CD14-positive monocyte (primary cell): ENCODE data around the gene CCDC88C. TPM values are rescaled to one million over a fixed set of nuclear protein-coding genes. Genes with fewer than 3 reads are reported as not detected.
A peak's percentile ranks its signal among the peaks of the same experiment; 100 is the strongest.

Experiments used
- DNase-seq, 3 donors: peaks; one replicate each; pipeline ENCODE4 v3.0.0-alpha.2; 2011 to 2022
- H2AFZ ChIP-seq: 2 replicates; pipeline ENCODE4 v1.6.0; 2012; ENCODE audit warnings: mild to moderate bottlenecking, low read depth, low read length, inconsistent platforms; ENCODE audit not compliant: insufficient read depth, poor library complexity, severe bottlenecking
- H3K27ac ChIP-seq, 2 donors: 1 replicate in 1 of 2; 2 replicates in 1 of 2; pipeline ENCODE4 v1.5.1; 2012 to 2013; ENCODE audit warnings: low read length in 2 of 2, control low read depth in 1 of 2, inconsistent platforms in 1 of 2, low read depth in 1 of 2, mild to moderate bottlenecking in 1 of 2
- H3K27me3 ChIP-seq, 2 donors: one replicate each; pipeline versions ENCODE4 v1.6.0 to v1.6.1; 2011 to 2013; ENCODE audit warnings: low read length in 2 of 2; ENCODE audit not compliant: control insufficient read depth in 2 of 2, insufficient read depth in 2 of 2
- H3K36me3 ChIP-seq, 2 donors: replicated peaks in 1 of 2; 1 replicate in 1 of 2; 2 replicates in 1 of 2; pipeline versions ENCODE4 v1.5.1 to v1.6.1; 2012 to 2013; ENCODE audit warnings: low read length in 2 of 2, control low read depth in 1 of 2, inconsistent platforms in 1 of 2, mild to moderate bottlenecking in 1 of 2; ENCODE audit not compliant: insufficient read depth in 2 of 2, control insufficient read depth in 1 of 2
- H3K4me1 ChIP-seq, 2 donors: 1 replicate in 1 of 2; 2 replicates in 1 of 2; pipeline versions ENCODE4 v1.5.1 to v1.6.1; 2012 to 2013; ENCODE audit warnings: low read length in 2 of 2, control low read depth in 1 of 2, inconsistent platforms in 1 of 2, mild to moderate bottlenecking in 1 of 2, moderate library complexity in 1 of 2; ENCODE audit not compliant: insufficient read depth in 2 of 2, control insufficient read depth in 1 of 2
- H3K4me2 ChIP-seq: replicated peaks from 2 replicates; pipeline ENCODE3; 2012; ENCODE audit warnings: low read length, moderate library complexity, mild to moderate bottlenecking; ENCODE audit not compliant: poor library complexity, severe bottlenecking; ENCODE audit errors: extremely low read depth
- H3K4me3 ChIP-seq, 3 experiments: fragments of 200-600 bp in 1 of 3; sonication (generic) in 1 of 3; replicated peaks in 1 of 3; 1 replicate in 2 of 3; 2 replicates in 1 of 3; pipeline ENCODE4 v1.5.1; 2011 to 2013; ENCODE audit warnings: low read length in 3 of 3, mild to moderate bottlenecking in 3 of 3, control low read depth in 2 of 3, low read depth in 2 of 3, inconsistent platforms in 1 of 3, moderate library complexity in 1 of 3
- H3K79me2 ChIP-seq: 2 replicates; pipeline ENCODE4 v1.6.0; 2012; ENCODE audit warnings: mild to moderate bottlenecking, control low read depth, inconsistent platforms, low read length, moderate library complexity; ENCODE audit not compliant: insufficient read depth
- H3K9ac ChIP-seq: 2 replicates; pipeline ENCODE4 v1.6.0; 2017; ENCODE audit warnings: low read length, mild to moderate bottlenecking; ENCODE audit not compliant: insufficient read depth, poor library complexity, severe bottlenecking
- H3K9me3 ChIP-seq, 2 donors: replicated peaks in 1 of 2; 1 replicate in 1 of 2; 2 replicates in 1 of 2; pipeline versions ENCODE4 v1.5.1 to v1.6.1; 2012 to 2013; ENCODE audit warnings: low read length in 2 of 2, control low read depth in 1 of 2; ENCODE audit not compliant: control insufficient read depth in 1 of 2, insufficient read depth in 1 of 2
- H4K20me1 ChIP-seq: 2 replicates; pipeline ENCODE4 v1.6.0; 2012; ENCODE audit warnings: mild to moderate bottlenecking, low read length, control low read depth, moderate library complexity; ENCODE audit not compliant: insufficient read depth
- H3K27ac Mint-ChIP-seq, 7 donors: one replicate each; pipeline ENCODE4 v1.8.0; 2020; ENCODE audit warnings: mild to moderate bottlenecking in 7 of 7, mixed read lengths in 7 of 7, moderate library complexity in 6 of 7, inconsistent platforms in 2 of 7
- H3K27me3 Mint-ChIP-seq, 3 donors: one replicate each; pipeline ENCODE4 v1.8.0; 2021 to 2022; ENCODE audit warnings: low read depth in 3 of 3, mild to moderate bottlenecking in 3 of 3, mixed read lengths in 3 of 3, moderate library complexity in 3 of 3, inconsistent platforms in 1 of 3
- H3K36me3 Mint-ChIP-seq, 2 donors: one replicate each; pipeline ENCODE4 v1.8.0; 2020; ENCODE audit warnings: mixed read lengths in 2 of 2, inconsistent platforms in 1 of 2, mild to moderate bottlenecking in 1 of 2
- H3K4me1 Mint-ChIP-seq: one replicate; pipeline ENCODE4 v1.8.0; 2020; ENCODE audit warnings: mild to moderate bottlenecking, mixed read lengths
- H3K4me3 Mint-ChIP-seq, 2 donors: one replicate each; pipeline ENCODE4 v1.8.0; 2020; ENCODE audit warnings: mild to moderate bottlenecking in 2 of 2, mixed read lengths in 2 of 2, moderate library complexity in 1 of 2
- H3K9me3 Mint-ChIP-seq, 7 donors: one replicate each; pipeline ENCODE4 v1.8.0; 2020 to 2022; ENCODE audit warnings: mixed read lengths in 7 of 7, mild to moderate bottlenecking in 6 of 7, moderate library complexity in 6 of 7, inconsistent platforms in 2 of 7
- CTCF ChIP-seq: fragments of 200-600 bp; IDR thresholded peaks from one replicate; pipeline ENCODE4 v1.8.0; 2022; ENCODE audit warnings: antibody characterized with exemption, mild to moderate bottlenecking
- WGBS: methylation state at CpG from one replicate; pipeline ENCODE4 v1.1.5; 2013; ENCODE audit warnings: missing lambda C conversion rate; ENCODE audit not compliant: insufficient coverage; 5-methylcytosine and 5-hydroxymethylcytosine counted together
- intact Hi-C, 2 donors: fragments of 100-400 bp; cut with micrococcal nuclease; formaldehyde crosslinking; loops; one replicate each; pipeline versions ENCODE4 v1.15.0 to v1.15.1; 2023
- polyA plus RNA-seq, 3 donors: library from polyadenylated mRNA; depleted of rRNA in 1 of 3; unstranded in 2 of 3; stranded (reverse) in 1 of 3; fragments of 300-500 nt in 2 of 3; fragments of >200 nt in 1 of 3; fragmentation: Illumina TruSeq in 2 of 3; gene quantifications; 1 replicate in 2 of 3; 2 replicates in 1 of 3; pipeline ENCODE4 v1.2.3, GENCODE V29; 2012 to 2021

CCDC88C gene
- polyA plus RNA-seq, 3 donors, result 11.6 to 69.7 (median 12.3) TPM

GRCh38 chr14:91416744-91417119, 888 bp downstream of the CCDC88C start:
- peaks cover 64% of the 10 kb centered on the region for H3K79me2 ChIP-seq
- Mint-ChIP-seq H3K27me3 (peaks cover 0 to 3% (median 0%) of the 10 kb centered on the region in 3 donors), H3K4me3 (peak overlapping the region; percentile 98 to 99), H3K4me1 (peaks cover 74% of the 10 kb centered on the region), H3K36me3 (peaks cover 28 to 34% of the 10 kb centered on the region in 2 donors), H3K9me3 (peaks cover 0 to 2% (median 0%) of the 10 kb centered on the region in 7 donors), H3K27ac (peak overlapping the region; percentile 83 to 96 (median 90))
- peak overlapping the region; percentile 81 for H3K9ac ChIP-seq
- H3K36me3 ChIP-seq, result peaks cover 8 to 21% of the 10 kb centered on the region in 2 donors
- H3K27me3 ChIP-seq, result no peaks in the 10 kb centered on the region
- 0% methylated on average over 18 of the region's 19 CpGs for WGBS
- H3K4me3 ChIP-seq, result peak overlapping the region; percentile 64 to 99 (median 72)
- H4K20me1 ChIP-seq, result peaks cover 52% of the 10 kb centered on the region
- peak overlapping the region; percentile 74 for H2AFZ ChIP-seq
- H3K4me2 ChIP-seq, result peak overlapping the region; percentile 98
- intact Hi-C loops, result loop anchor here (1.0 to 10.0 kb wide), 3 partner anchors 52 to 172 kb away; partner anchors contain the start of gene GPR68 (in 1 of the 2)
- DNase-seq, result peak in 1 of 3 donors; percentile 12
- no peaks in the 10 kb centered on the region for H3K9me3 ChIP-seq
- peak overlapping the region; percentile 44 to 90 for H3K27ac ChIP-seq
- H3K4me1 ChIP-seq, result peaks cover 62 to 81% of the 10 kb centered on the region in 2 donors
- TF ChIP-seq CTCF, result no peak

- Mint-ChIP-seq H3K9me3 (peaks cover 0 to 2% (median 0%) of the 10 kb centered on the region in 7 donors), H3K4me3 (peak overlapping the region; percentile 98 to 99), H3K27ac (peak overlapping the region; percentile 83 to 96 (median 90)), H3K27me3 (peaks cover 0 to under 1% (median 0%) of the 10 kb centered on the region in 3 donors), H3K36me3 (peaks cover 31 to 39% of the 10 kb centered on the region in 2 donors), H3K4me1 (peaks cover 75% of the 10 kb centered on the region)
- Histone ChIP-seq H2AFZ (peak overlapping the region; percentile 74), H3K27me3 (no peaks in the 10 kb centered on the region), H3K79me2 (peaks cover 71% of the 10 kb centered on the region), H3K36me3 (peaks cover 8 to 24% of the 10 kb centered on the region in 2 donors), H3K27ac (peak overlapping the region; percentile 44 to 90), H4K20me1 (peaks cover 59% of the 10 kb centered on the region), H3K9me3 (no peaks in the 10 kb centered on the region), H3K4me3 (peak overlapping the region; percentile 64 to 99 (median 72)), H3K4me1 (peaks cover 61 to 82% of the 10 kb centered on the region in 2 donors), H3K9ac (peak overlapping the region; percentile 81), H3K4me2 (peak overlapping the region; percentile 98)
- DNase-seq, result peak in 2 of 3 donors; percentile 24 to 44
- intact Hi-C loops, result loop anchor here (5.0 to 10.0 kb wide), 2 partner anchors 54 to 171 kb away; partner anchors contain the start of gene GPR68 (in 1 of the 2)
- TF ChIP-seq CTCF, result no peak
- under 1% methylated on average over 12 of the region's 18 CpGs for WGBS
Measured at GRCh38 chr14:91415794-91416743, 1.6 kb downstream of the CCDC88C start.
